Testis (tissue), 2 donors: Measurements from ENCODE around the gene PLEKHM2.

Source experiments
- POLR2A ChIP-seq: fragments of 450-650 bp; IDR thresholded peaks from one replicate; pipeline ENCODE4 v1.6.1; 2017; ENCODE audit warnings: antibody characterized with exemption, mild to moderate bottlenecking, moderate library complexity
- TF ChIP-seq, protein P1 (sequence below), 3 experiments: fragments of 450-650 bp in 2 of 3; fragments of 200-600 bp in 1 of 3; sonication (generic) in 1 of 3; IDR thresholded peaks; one replicate each; pipeline ENCODE4 v1.5.1; 2016 to 2019; ENCODE audit warnings: antibody characterized with exemption in 3 of 3, mild to moderate bottlenecking in 2 of 3, moderate library complexity in 1 of 3

DNA sequence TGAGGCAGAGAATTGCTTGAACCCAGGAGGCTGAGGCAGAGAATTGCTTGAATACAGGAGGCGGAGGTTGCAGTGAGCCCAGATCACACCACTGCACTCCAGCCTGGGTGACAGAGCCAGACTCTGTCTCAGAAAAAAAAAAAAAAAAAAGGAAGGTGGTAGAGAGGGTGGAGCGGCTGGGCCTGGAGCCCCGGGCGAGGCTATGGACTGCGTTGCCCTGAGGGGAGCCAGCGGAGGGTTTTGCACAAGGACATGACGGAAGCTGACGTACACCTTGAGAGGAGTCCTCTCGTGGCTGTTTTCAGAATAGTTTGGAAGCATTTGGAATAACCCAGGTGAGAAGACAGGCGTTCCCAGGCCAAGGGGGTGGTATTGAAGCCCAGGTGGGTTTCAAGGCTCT lies 67.6 kb downstream of the PLEKHM2 start:
- TF ChIP-seq, protein P1, sequence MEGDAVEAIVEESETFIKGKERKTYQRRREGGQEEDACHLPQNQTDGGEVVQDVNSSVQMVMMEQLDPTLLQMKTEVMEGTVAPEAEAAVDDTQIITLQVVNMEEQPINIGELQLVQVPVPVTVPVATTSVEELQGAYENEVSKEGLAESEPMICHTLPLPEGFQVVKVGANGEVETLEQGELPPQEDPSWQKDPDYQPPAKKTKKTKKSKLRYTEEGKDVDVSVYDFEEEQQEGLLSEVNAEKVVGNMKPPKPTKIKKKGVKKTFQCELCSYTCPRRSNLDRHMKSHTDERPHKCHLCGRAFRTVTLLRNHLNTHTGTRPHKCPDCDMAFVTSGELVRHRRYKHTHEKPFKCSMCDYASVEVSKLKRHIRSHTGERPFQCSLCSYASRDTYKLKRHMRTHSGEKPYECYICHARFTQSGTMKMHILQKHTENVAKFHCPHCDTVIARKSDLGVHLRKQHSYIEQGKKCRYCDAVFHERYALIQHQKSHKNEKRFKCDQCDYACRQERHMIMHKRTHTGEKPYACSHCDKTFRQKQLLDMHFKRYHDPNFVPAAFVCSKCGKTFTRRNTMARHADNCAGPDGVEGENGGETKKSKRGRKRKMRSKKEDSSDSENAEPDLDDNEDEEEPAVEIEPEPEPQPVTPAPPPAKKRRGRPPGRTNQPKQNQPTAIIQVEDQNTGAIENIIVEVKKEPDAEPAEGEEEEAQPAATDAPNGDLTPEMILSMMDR (IDR thresholded peaks at IDR 0.05), result no peak
- TF ChIP-seq POLR2A, result no peak
